Ishikawa (cell line): ENCODE measurements around the gene ADGRG6.

Experiments
- CREB1 ChIP-seq: IDR thresholded peaks from 2 replicates; pipeline ENCODE4 v1.6.1; 2012; ENCODE audit warnings: low read depth
- EGR1 ChIP-seq: IDR thresholded peaks from 2 replicates; pipeline ENCODE4 v1.6.1; 2012
- EP300 ChIP-seq: IDR thresholded peaks from 2 replicates; pipeline ENCODE4 v1.6.1; 2012; ENCODE audit warnings: borderline replicate concordance
- FOXM1 ChIP-seq: IDR thresholded peaks from 2 replicates; pipeline ENCODE4 v1.6.1; 2012; ENCODE audit warnings: low read depth, borderline replicate concordance
- MAX ChIP-seq: IDR thresholded peaks from 2 replicates; pipeline ENCODE4 v1.6.1; 2012
- RAD21 ChIP-seq: IDR thresholded peaks from 2 replicates; pipeline ENCODE4 v1.6.1; 2012; ENCODE audit warnings: low read depth
- TAF1 ChIP-seq: IDR thresholded peaks from 2 replicates; pipeline ENCODE4 v1.6.1; 2012; ENCODE audit warnings: low read depth, mild to moderate bottlenecking
- TCF12 ChIP-seq: IDR thresholded peaks from 2 replicates; pipeline ENCODE4 v1.6.1; 2012; ENCODE audit warnings: low read depth
- TEAD4 ChIP-seq: IDR thresholded peaks from 2 replicates; pipeline ENCODE4 v1.6.1; 2012
- USF1 ChIP-seq: IDR thresholded peaks from 2 replicates; pipeline ENCODE4 v1.6.1; 2012
- YY1 ChIP-seq: IDR thresholded peaks from 2 replicates; pipeline ENCODE4 v1.6.1; 2012; ENCODE audit warnings: low read depth
- ZBTB7A ChIP-seq: IDR thresholded peaks from 2 replicates; pipeline ENCODE4 v1.6.1; 2012; ENCODE audit warnings: low read depth
- TF ChIP-seq, protein P1 (sequence below): IDR thresholded peaks from 2 replicates; pipeline ENCODE4 v1.6.1; 2012; ENCODE audit warnings: low read depth, mild to moderate bottlenecking

DNA sequence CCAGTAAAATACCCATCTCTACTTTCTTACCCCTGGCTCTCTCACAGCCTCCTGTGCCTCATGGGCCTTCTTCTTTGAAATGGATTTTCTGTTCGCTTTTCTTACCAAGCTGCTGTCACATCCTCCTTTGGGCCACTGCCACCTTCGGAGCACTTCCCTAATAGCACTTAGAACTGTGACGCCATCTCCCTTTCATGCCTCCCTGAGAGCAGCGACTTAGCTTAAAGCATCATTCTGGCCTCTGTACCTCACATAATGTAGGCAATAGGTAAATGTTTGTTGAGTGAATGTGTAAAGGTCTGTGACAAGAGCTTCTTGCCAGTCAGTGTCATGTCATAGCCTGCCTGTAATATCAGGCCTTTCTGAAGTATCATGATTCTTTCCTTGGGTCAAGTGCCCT lies 78.8 kb downstream of the ADGRG6 start:
- TF ChIP-seq USF1 (no peak), ZBTB7A (no peak), TCF12 (no peak), TEAD4 (no peak), MAX (no peak), CREB1 (no peak), TAF1 (no peak), RAD21 (no peak), EP300 (no peak), YY1 (no peak), FOXM1 (no peak), EGR1 (no peak)
- TF ChIP-seq, protein P1, sequence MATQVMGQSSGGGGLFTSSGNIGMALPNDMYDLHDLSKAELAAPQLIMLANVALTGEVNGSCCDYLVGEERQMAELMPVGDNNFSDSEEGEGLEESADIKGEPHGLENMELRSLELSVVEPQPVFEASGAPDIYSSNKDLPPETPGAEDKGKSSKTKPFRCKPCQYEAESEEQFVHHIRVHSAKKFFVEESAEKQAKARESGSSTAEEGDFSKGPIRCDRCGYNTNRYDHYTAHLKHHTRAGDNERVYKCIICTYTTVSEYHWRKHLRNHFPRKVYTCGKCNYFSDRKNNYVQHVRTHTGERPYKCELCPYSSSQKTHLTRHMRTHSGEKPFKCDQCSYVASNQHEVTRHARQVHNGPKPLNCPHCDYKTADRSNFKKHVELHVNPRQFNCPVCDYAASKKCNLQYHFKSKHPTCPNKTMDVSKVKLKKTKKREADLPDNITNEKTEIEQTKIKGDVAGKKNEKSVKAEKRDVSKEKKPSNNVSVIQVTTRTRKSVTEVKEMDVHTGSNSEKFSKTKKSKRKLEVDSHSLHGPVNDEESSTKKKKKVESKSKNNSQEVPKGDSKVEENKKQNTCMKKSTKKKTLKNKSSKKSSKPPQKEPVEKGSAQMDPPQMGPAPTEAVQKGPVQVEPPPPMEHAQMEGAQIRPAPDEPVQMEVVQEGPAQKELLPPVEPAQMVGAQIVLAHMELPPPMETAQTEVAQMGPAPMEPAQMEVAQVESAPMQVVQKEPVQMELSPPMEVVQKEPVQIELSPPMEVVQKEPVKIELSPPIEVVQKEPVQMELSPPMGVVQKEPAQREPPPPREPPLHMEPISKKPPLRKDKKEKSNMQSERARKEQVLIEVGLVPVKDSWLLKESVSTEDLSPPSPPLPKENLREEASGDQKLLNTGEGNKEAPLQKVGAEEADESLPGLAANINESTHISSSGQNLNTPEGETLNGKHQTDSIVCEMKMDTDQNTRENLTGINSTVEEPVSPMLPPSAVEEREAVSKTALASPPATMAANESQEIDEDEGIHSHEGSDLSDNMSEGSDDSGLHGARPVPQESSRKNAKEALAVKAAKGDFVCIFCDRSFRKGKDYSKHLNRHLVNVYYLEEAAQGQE, result no peak
